Activated T-helper 17 cell treated with anti-CD3 and anti-CD28 coated beads, Interleukin-2, amount 50 U/mL, for 72 hours (primary cell): ENCODE measurements around the gene GRAMD1B. TPM values are rescaled to one million over a fixed set of nuclear protein-coding genes. Genes with fewer than 3 reads are reported as not detected.
"Not testable (repeated sequence)": the region's sequence is repeated elsewhere in the genome, so short reads cannot be mapped to it uniquely, and the experiment has no call there.

ENCODE experiments used
- ATAC-seq: fragments of 150-1000 bp; cut with Tn5 transposase; replicated peaks from 2 replicates; pipeline ENCODE4 v1.10.0; 2021; ENCODE audit warnings: mild to moderate bottlenecking, moderate library complexity
- H3K27ac Mint-ChIP-seq: one replicate; pipeline ENCODE4 v1.8.0; 2022; ENCODE audit warnings: mixed read lengths
- H3K27me3 Mint-ChIP-seq: one replicate; pipeline ENCODE4 v1.8.0; 2022; ENCODE audit warnings: mixed read lengths
- H3K36me3 Mint-ChIP-seq: one replicate; pipeline ENCODE4 v1.8.0; 2022; ENCODE audit warnings: low read depth, mild to moderate bottlenecking, mixed read lengths
- H3K4me1 Mint-ChIP-seq: one replicate; pipeline ENCODE4 v1.8.0; 2022; ENCODE audit warnings: mixed read lengths
- H3K4me3 Mint-ChIP-seq: one replicate; pipeline ENCODE4 v1.8.0; 2022; ENCODE audit warnings: mild to moderate bottlenecking, mixed read lengths
- H3K9me3 Mint-ChIP-seq: one replicate; pipeline ENCODE4 v1.8.0; 2022; ENCODE audit warnings: mixed read lengths
- total RNA-seq, 2 donors: library from RNA; stranded (reverse); gene quantifications; one replicate each; pipeline ENCODE4 v1.2.3, GENCODE V29; 2022

Gene GRAMD1B
- total RNA-seq, 2 donors from 2014 or later: 41.7 to 78.3 TPM

DNA sequence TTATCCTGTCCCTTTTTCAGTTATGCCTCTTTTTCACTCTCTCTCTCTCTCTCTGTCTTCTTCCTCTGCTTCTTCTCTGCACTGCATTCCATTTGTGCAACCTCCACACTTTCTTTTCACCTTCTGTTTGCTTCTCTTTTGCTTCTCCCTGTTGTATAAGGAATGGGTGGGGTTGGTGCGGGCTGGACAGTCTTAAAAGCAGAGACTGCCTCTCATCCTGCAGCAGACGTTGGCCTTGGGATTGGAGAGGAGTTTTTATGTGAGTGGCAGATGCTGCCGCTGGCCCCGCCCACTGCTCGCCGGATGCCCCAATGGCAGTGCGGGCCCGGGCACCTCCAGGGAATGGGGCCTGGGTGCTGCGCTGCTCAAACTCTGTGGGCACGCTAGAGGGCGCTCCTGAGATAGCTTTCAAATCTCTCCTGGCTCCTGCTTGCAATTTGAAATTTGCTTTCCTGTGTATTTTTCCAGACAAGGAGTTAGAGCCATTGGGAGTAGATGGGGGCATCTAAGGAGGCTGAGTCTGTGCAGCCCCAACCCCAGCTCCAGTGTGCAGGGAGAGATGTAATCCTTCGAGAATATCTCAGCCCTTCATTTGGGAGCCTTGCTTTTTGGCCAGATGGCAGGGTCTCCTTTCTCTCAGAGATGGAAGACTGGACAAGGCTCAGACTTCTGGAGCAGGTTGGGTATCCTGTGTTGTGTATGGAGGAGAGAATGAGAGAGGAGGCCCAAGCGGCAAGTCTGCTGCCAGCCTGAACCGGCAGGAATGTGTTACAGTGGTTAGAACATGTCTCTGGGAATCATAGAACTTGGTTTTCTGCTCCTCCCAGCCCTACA, 81.2 kb downstream of the GRAMD1B start:
- Mint-ChIP-seq H3K36me3 (peaks cover 11% of the 10 kb centered on the region), H3K27ac (peak overlapping the region; percentile 51), H3K4me3 (no peak overlapping the region), H3K27me3 (no peaks in the 10 kb centered on the region), H3K4me1 (peaks cover 26% of the 10 kb centered on the region), H3K9me3 (no peaks in the 10 kb centered on the region)
- peak; percentile 96 for ATAC-seq

DNA sequence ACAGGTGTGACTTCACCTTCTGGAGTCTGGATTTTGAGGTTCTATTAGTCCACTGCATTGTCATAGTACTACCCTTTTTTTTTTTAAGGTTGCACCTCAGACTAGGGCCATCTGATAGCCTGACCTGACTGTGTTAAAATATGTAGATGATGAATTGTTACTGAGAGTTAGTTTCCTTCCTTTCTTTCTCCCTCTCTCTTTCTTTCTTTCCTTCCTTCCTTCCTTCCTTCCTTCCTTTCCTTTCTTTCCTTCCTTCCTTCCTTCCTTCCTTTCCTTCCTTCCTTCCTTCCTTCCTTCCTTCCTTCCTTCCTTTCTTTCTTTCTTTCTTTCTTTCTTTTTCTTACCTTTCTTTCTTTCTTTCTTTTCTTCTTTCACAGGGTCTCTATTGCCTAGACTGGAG, 83.2 kb downstream of the GRAMD1B start:
- not testable (repeated sequence) for H3K27me3 Mint-ChIP-seq, H3K4me3 Mint-ChIP-seq, ATAC-seq, H3K9me3 Mint-ChIP-seq, H3K27ac Mint-ChIP-seq
- Mint-ChIP-seq H3K4me1 (peaks cover 36% of the 10 kb centered on the region), H3K36me3 (peaks cover 11% of the 10 kb centered on the region)

DNA sequence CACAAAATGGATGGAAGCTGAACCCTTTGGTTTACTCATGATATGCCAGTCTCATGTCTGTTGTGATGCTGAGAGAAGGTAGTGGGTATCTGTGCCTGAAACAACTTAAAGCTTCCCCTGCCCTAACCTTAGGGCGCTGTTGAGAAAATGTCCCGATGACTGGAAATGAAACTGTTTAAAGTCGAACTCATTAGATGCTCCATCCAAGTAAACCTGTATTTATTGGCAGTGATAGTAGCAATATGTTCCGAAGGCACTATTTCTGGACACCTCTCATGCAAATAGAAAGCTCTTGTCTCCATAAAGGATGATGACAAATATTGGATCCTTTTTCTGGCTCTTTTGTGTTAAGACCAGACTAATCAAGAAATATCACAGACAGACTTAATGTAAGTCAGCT, 86.2 kb downstream of the GRAMD1B start:
- Mint-ChIP-seq H3K4me1 (peaks cover 30% of the 10 kb centered on the region), H3K9me3 (no peaks in the 10 kb centered on the region), H3K36me3 (peaks cover 7% of the 10 kb centered on the region), H3K27me3 (no peaks in the 10 kb centered on the region), H3K4me3 (no peak overlapping the region), H3K27ac (no peak overlapping the region)
- ATAC-seq: no peak

DNA sequence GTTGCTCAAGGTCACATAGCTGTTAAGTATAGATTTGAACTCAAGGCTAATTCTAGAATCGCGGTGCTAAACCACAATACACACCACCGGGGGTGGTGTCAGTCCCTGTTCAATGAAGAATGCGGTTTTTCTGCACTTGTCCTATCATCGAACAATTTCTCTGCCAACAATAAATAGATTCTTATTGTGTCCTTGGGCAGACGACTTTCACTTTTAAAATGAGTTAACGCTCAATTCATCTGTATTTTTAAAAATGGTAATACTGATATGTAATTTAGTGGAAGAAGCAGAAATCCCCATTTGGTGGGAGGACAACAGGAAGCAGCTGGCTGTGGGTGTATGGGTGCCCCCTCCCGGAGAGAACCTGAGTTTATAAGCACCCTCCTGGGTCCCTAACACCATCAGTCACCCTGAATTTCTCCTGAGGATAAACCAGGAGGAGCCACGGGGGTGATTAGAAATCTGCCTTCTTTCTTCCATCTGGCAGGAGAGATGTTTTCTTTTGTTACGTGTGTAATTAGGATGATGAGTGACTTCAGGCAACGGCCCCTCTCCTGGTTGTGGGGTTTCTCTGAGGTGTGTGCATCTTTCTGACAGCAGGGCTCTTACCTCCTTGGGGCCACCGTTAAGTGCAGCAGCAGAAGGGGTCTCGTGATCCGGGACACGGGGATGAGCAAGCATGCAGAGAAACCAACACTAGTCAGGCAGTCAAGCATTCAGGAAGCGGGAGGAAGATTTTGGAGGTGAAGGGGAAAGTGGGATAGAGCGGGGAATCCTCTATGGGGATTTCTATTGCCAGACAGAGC, 87.7 kb downstream of the GRAMD1B start:
- Mint-ChIP-seq H3K9me3 (no peaks in the 10 kb centered on the region), H3K27me3 (no peaks in the 10 kb centered on the region), H3K4me1 (peaks cover 24% of the 10 kb centered on the region), H3K4me3 (peak overlapping the region; percentile 22), H3K27ac (peak overlapping the region; percentile 13), H3K36me3 (peaks cover 6% of the 10 kb centered on the region)
- ATAC-seq: peak; percentile 54

DNA sequence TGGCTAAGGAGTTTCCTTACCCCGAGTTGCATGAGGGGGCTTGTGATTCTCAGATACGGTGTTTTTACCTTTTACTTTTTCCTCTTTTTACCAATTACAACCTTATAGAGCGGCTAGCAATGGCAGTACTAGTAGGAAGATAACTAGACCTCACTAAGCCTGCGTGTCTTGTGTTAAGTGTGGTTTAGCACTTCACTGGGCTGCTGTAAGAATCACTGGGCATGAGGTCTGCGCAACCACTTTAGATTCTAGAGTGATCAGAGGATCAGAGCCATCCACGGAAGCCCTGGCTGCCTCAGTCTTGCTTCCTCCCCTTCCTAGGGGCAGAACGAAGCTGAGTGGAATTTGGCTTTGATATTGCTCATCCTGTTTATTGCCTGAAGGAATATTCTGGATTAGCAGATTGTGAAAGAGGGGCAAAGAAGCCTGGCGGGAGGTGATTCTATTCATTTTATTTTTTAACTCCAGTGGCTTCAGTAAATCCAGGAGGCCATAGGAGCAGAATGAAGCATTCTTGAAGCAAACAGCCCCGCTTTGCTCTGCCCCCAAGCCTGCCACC, 88.5 kb downstream of the GRAMD1B start:
- no peak for ATAC-seq
- Mint-ChIP-seq H3K9me3 (no peaks in the 10 kb centered on the region), H3K4me1 (peaks cover 24% of the 10 kb centered on the region), H3K27ac (no peak overlapping the region), H3K4me3 (no peak overlapping the region), H3K36me3 (peaks cover 6% of the 10 kb centered on the region), H3K27me3 (no peaks in the 10 kb centered on the region)

DNA sequence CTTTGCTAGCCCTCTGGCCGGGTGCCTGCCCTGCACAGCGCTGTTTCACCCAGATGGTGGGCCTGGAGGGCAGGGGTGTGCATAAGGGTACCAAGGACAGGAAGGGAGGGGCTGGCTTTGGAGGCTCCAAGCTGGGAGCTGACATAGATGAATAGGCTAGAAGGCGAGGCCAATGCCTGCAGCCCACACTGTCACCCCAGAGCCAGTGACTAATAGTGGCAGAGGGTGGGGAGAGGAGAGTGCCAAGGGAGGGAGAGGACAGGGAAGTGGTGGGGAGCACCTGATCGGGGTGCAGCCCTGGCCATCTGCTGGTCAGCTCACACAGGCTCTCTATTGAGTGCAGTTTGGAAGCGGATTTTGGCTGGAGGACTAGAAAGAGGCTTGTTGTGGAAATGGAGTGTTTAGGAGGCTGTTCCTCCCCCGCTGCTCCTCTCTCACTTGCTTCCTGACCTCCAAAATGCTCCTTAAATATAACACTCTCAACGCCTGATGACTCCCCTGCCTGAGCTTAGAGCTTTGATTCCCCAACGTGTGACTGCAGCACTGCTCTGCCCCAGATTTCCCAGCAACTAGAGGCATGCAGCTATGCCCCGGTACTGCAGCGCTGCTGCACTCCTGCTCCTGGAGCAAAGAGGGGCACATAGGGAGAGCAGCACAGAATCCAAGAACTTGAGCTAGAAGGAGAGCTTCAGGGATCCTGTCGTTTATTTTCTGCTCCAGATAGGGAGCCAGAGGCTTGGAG, 89.2 kb downstream of the GRAMD1B start:
- H3K27ac Mint-ChIP-seq: no peak overlapping the region
- peaks cover 6% of the 10 kb centered on the region for H3K36me3 Mint-ChIP-seq
- H3K9me3 Mint-ChIP-seq: no peaks in the 10 kb centered on the region
- no peak overlapping the region for H3K4me3 Mint-ChIP-seq
- peaks cover 24% of the 10 kb centered on the region for H3K4me1 Mint-ChIP-seq
- peak; percentile 18 for ATAC-seq
- H3K27me3 Mint-ChIP-seq: no peaks in the 10 kb centered on the region

DNA sequence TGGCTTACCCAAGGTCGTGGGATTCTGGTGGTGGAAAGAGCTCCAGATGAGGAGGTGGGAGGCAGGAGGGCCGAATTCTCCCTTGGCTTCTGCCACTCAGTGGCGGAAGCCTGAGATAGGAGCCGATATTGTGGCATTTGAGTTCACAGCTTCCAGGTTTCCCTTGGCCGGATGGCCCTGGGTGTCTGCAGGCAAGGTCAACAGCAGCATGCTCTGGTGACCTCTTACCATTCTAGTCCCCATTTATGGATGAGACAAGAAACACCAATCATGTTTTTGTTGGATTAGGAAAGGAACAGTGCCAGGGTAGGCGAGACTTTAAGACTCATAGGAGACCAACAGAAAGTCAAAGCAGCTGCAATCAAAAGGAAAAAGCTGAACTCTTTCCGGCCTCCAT, 89.7 kb downstream of the GRAMD1B start:
- Mint-ChIP-seq H3K9me3 (no peaks in the 10 kb centered on the region), H3K4me3 (no peak overlapping the region), H3K27me3 (no peaks in the 10 kb centered on the region), H3K27ac (no peak overlapping the region), H3K4me1 (peaks cover 22% of the 10 kb centered on the region), H3K36me3 (peaks cover 5% of the 10 kb centered on the region)
- no peak for ATAC-seq

DNA sequence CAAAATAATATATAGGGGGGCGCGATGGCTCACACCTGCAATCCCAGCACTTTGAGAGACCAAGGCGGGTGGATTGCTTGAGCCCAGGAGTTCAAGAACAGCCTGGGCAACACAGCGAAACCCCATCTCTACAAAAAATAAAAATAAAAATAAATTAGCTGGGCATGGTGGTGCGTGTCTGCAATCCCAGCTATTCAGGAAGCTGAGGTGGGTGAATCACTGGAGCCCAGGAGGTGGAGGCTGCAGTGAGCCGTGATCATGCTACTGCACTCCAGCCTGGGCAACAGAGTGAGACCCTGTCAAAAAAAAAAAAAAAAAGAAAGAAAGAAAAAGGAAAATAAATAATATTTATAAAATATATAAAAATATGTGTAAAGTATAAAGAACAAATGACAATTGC, 90.4 kb downstream of the GRAMD1B start:
- H3K27ac Mint-ChIP-seq, H3K9me3 Mint-ChIP-seq, H3K27me3 Mint-ChIP-seq, H3K36me3 Mint-ChIP-seq, ATAC-seq, H3K4me3 Mint-ChIP-seq: not testable (repeated sequence)
- peaks cover 17% of the 10 kb centered on the region for H3K4me1 Mint-ChIP-seq

DNA sequence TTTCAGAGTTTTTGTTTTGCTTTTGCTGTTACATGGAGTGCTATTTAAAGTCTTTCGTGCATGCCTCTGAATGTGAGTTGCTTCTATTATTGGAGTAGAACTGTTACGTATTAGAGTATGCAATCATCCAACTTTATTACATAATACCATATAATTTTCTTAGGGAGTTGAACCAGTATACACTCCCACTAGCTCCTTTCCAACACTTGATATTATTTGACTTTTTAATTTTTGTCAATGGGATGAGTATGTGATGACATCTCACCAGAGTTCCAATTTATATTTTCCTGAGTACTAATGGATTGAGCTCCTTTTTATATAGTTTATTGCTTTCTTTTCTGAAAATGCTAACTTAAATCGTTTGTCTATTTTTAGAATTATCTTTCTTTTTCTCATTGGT, 90.9 kb downstream of the GRAMD1B start:
- no peak for ATAC-seq
- Mint-ChIP-seq H3K27ac (no peak overlapping the region), H3K27me3 (no peaks in the 10 kb centered on the region), H3K4me3 (no peak overlapping the region), H3K36me3 (no peaks in the 10 kb centered on the region), H3K4me1 (peaks cover 17% of the 10 kb centered on the region), H3K9me3 (no peaks in the 10 kb centered on the region)

DNA sequence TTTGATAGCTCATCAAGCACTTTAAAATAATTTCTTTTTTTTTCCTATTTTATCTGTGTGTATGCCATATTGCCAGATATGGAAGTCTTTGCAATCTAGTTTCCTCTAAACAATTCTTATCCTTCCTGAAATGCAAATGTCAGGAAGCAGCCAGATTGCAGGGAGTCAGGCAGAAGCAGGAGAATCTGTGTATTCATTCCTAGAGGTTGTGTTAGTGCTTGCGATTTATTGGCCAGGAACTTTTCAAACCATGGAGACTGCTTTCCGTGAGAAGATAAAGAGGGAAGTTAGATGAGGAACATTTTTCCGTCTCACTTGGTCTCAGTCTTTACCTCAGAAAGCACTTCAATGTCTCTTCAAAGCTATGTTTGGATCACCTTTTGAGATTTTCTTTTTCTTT, 91.9 kb downstream of the GRAMD1B start:
- Mint-ChIP-seq H3K4me1 (peaks cover 12% of the 10 kb centered on the region), H3K36me3 (no peaks in the 10 kb centered on the region), H3K9me3 (no peaks in the 10 kb centered on the region), H3K27me3 (no peaks in the 10 kb centered on the region), H3K4me3 (no peak overlapping the region), H3K27ac (no peak overlapping the region)
- ATAC-seq: no peak

DNA sequence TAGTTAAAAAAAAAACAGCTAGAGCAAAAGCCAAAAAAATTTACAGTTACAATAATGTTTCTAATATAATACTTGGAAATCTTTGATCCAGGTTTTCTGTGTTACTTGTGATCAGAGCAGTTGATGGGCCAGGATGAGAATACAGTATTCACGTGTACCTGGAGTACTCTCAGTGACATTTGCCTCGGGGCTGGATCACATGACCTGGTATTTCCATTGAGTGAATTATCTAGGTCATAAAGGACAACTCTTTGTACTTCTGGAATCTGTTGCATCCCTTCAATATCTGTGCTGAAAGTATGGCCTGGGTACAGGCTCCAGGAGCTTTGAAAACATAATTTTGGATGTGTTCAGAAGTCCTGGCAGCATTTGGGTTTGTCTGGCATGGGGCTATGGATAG, 93.5 kb downstream of the GRAMD1B start:
- no peaks in the 10 kb centered on the region for H3K27me3 Mint-ChIP-seq

DNA sequence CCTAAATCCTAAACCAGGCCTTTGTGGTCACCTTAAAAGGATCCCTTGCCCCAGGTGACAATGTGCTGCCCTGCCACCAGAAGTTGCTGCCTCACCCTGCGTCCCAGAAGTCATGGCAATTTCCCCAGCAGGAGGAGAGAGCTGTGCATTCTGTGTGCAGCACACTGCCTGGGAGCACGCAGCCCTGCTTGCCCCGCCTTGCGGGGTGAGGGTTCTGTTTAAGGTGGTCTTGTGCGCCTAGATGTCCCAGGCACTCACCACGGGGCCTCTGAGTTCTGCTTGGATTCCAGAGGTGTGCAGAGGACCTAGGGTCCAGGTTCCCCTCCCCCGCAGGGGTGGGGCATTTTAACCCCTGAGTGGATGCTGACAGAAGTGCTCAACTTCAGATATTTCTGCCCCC, 95.0 kb downstream of the GRAMD1B start:
- ATAC-seq: no peak

More for the DNA sequence above, 93.5 kb downstream of the GRAMD1B start:
- Mint-ChIP-seq H3K9me3 (no peaks in the 10 kb centered on the region), H3K36me3 (no peaks in the 10 kb centered on the region), H3K4me3 (no peak overlapping the region), H3K4me1 (no peaks in the 10 kb centered on the region), H3K27ac (no peak overlapping the region)
- no peak for ATAC-seq

DNA sequence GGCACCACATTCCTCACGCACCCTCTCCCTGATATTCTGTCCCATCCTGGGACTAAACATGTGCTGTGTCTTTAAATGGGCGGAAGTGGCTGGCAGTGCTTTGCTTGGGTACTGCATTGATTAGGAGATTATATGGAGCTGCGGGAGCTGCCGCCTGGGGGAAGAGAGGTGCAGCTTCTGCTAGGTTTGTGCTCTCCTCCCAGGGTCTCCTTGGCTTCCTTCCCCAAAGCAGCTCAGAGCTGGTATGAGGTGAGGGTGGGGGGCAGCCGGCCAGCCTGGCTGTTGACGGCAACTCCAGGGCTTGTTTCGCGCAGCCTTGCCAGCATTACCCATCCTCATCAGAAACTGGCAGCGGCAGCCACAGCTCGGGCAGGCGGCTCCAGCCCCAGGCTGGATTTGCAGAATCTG, 95.4 kb downstream of the GRAMD1B start:
- Mint-ChIP-seq H3K4me1 (no peaks in the 10 kb centered on the region), H3K27me3 (no peaks in the 10 kb centered on the region), H3K4me3 (no peak overlapping the region), H3K9me3 (no peaks in the 10 kb centered on the region), H3K36me3 (peaks cover 15% of the 10 kb centered on the region), H3K27ac (no peak overlapping the region)
- no peak for ATAC-seq

More for the DNA sequence above, 95.0 kb downstream of the GRAMD1B start:
- H3K9me3 Mint-ChIP-seq: no peaks in the 10 kb centered on the region
- H3K27me3 Mint-ChIP-seq: no peaks in the 10 kb centered on the region
- no peaks in the 10 kb centered on the region for H3K4me1 Mint-ChIP-seq
- H3K36me3 Mint-ChIP-seq: peaks cover 11% of the 10 kb centered on the region
- H3K4me3 Mint-ChIP-seq: no peak overlapping the region
- no peak overlapping the region for H3K27ac Mint-ChIP-seq

DNA sequence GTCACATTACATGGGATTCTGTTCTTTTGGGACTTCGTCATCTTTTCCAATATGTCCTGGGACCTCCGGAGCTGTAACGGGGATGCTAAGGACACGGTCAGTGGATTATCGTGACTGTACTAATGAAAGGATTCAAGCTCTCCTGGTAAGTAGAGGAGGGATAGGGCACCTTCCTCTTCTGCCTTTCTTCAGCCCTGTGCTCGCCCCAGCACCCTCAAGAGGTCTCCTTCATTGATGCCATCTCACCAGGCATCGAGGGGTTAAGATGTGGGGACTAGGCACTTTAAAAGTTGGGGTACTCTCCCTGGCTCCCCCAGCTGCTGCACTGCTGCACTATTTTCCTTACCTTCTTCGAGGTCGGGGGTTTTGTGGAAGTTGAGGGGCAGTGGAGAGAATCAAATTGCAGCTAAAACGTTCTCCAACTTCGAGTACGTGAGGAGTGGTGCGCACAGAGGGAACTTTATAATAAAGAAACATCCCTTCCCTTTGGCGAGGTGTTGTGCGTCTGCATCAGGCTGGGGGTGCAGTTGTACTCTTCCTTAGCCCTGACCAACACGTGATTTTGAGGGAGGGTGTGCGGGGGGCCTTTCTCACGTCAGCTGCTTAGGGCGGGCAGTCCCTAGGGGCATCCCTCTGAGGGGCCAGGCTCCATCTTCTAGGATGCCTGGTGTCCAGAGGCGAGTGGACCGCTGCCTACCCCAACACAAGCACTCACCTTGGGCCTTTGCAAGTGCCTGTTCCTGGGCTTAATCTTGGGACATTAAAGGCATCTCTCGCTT, 96.1 kb downstream of the GRAMD1B start:
- H3K36me3 Mint-ChIP-seq: peaks cover 16% of the 10 kb centered on the region
- no peak overlapping the region for H3K4me3 Mint-ChIP-seq
- H3K27ac Mint-ChIP-seq: no peak overlapping the region
- ATAC-seq: no peak
- no peaks in the 10 kb centered on the region for H3K4me1 Mint-ChIP-seq
- no peaks in the 10 kb centered on the region for H3K9me3 Mint-ChIP-seq
- H3K27me3 Mint-ChIP-seq: no peaks in the 10 kb centered on the region
